GM19035 (cell line): Measurements from ENCODE around the gene GPD2.
"Not testable (repeated sequence)": the region's sequence is repeated elsewhere in the genome, so short reads cannot be mapped to it uniquely, and the experiment has no call there.

Source experiments
- ATAC-seq: cut with Tn5 transposase; IDR thresholded peaks from one replicate; pipeline ENCODE4 v1.9.1; 2021; ENCODE audit not compliant: unreplicated experiment

The GPD2 gene

DNA sequence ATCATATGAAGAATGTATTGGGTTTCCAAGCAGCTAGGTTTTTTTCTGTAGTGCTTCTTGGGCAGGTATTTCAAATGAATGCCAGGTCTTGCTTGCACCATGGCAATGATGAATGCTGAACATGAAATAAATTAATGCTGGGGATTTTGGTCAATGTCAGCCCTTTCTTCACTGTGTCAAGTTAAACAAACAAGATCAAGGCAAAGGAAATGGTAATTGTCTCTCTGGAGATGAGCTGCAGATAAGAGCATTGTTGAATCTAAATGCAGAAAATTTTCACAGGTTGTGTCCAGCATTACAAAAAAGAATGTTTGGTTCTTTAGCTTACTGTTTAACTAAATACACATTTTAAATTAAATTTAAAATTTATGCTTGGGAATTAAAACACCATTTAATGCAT lies 144.3 kb downstream of the GPD2 start:
- no peak for ATAC-seq

DNA sequence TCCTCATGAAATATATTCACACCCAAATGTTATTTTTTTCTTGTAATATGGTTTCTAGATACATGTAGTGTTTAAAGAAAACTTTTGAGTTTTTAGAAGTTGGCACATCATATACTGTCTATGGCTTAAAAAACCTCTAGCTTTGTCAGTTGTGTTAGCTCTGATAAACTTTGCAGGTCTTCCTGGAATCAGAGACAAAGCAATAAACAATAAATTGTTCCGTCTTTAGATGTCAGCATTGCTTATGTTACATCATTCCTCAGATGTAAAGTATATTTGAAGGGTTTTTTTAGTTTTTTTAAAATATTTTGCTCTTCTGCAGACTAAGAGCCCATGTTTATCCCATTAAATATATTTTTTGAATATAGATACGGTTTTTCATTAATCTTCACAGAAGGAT lies 145.1 kb downstream of the GPD2 start:
- ATAC-seq, result no peak

DNA sequence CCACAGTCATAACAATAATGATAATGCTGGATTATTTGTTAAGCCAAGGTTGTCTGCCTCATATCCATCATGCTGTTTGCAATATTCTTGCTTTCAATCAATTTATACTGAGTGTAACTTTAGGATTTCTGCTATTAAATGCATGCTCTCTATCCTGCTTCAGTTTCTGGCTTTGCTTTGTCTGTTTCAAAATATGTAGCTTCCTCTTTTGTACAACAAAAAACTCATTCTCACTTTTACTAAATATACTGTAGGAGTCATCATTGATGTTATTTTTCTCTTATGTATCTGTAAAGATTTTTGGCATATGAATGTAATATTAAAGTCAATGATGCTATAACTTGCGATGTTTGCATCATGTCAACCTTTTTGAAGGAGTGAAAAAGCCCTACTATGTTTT lies 149.3 kb downstream of the GPD2 start:
- no peak for ATAC-seq

DNA sequence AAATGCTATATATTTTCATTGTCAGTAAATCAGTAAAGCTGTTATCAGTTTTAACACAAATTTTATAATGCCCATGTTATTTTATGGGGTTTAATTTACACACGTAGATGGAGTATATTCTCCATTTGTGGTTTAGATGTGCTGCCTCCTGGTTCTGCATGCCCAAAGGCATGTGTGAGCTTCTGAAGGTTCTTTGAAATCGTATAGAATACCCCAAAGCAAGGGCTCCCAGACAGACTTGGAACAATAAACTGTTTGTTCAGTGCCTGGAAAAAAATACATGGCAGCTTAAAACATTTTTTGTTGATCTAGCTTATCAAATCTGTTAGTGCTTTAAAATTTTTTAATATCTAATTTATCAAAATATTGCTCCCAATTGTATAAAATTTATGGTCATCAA lies 150.4 kb downstream of the GPD2 start:
- no peak for ATAC-seq

DNA sequence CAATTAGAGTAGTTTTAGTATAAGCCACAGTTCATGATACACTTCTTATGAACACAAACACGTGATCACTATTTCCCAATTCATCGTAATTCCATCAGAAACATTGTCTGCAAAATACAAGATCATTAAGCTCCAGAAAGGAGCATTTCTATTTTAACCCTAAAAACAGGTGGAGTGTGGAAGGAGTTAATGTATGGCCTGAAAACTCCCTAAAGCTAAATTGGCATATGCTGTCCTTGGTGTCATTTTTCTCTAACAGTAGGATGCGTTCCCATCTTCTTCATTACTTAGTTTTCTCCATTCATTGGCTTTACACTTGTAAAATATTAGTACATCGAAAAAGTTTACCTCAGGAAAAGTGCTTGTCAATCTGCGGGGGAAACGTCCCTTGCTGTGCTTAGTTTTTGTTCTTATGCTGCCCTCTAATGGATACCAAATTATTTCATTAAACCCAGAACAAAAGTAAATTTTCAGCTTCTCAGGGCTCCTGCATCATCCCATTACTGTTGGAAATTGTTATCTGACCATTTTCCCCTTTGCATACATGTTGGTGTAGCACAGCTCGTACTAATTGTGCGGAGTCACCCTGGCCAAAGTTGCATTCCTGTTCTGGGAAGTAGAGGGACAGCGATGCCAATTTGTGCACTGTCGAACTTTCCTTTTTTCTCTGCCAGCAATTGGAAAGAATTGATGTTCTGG lies 153.4 kb downstream of the GPD2 start:
- peak; percentile 60 for ATAC-seq

DNA sequence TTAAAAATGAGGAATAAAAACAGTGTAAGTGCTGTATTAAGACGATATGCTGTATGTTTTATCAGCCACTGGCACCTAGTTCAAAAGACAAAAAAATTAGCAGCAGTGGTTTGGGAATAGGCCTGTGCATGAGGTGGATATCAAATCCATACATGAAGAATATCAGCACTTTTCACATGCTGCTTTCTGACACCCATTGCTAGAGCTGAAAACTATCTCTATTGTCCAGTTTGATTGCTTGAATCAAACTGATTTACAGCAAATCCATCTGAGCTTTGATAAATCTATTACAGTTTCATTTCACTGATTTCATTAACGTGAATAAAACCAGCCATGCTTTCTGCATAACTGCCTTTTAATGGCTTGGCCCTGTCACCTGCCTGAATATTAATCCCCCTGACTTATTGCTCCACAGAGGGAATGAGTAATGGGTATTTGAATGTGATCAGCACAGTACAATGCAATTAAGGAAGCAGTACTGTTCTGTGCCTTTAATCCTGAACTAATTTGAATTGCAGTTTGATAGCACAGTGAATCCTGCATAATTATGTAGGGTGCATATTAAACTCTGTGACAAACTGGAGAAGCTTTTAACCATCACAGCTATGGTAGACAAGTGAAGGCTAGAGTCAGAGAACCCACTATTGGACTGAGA lies 154.0 kb downstream of the GPD2 start:
- ATAC-seq, result no peak

DNA sequence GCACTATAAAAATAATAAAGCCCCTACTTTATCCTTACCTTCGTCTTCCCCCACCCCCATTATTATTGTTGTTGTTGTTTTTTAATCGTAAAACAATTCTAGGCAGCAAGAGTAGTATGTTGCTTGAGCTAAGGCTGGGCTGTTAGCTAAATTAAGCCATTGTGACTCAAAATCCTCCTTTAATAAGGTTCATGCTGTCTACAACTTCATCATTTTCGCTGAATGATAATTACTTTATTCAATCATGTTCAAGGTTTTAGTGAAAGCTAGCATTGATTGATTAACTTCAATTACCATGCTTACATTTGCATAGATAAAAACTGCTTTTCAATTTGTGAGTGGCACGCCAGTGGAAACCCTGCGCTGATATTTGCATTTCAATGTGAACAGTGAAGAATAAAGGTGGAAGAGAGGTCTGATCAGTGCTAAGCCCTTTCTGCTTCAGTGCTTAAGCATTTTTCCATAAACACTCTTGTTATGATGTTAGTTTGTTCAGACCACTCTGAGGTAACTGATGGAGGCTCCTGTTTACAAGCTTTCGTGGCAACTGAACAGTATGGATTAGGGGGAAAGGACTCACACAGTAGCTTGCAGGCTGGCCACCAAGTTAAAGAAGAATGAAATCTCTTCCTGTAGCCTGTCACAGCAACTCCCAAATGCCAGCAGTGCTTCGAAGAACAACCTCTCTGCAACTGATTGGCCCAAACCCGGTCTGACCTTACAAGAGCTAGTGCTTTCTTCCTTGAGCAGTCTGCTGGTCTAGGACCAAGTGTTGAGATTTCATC lies 156.8 kb downstream of the GPD2 start:
- ATAC-seq, result no peak

DNA sequence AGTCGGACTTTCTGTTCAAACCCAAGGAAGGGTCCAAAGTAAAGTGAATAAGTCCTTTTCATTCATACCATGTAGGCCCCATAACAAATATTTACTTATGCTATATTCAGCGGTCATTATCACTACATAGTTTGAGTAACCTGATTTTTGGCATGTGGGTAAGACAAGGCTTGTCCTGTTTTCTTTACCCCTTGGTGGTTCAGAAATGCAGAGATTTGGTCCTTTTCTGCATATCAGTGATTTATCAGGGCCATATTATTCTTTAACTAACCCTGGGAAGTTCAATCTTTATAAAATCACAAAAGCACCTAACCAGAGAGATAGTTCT lies 157.4 kb downstream of the GPD2 start:
- no peak for ATAC-seq

DNA sequence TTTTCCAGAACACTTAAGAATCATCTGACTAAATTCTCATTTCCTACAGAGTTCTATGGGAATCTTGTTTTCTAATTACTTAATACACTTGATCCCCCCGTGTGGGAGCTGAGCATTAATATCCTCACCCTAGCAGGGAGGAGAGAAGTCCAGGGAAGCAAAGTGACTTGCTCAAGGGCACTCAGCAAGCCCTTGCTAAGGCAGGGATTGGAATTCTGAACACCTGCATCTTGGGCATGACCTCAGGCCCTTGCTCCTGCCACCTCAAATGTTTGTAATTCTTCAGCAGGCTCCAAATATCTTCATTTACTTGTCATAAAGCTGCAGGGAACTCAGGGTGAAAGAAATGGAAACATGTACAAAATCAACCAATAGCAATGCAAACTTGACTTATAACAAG lies 162.4 kb downstream of the GPD2 start:
- no peak for ATAC-seq

DNA sequence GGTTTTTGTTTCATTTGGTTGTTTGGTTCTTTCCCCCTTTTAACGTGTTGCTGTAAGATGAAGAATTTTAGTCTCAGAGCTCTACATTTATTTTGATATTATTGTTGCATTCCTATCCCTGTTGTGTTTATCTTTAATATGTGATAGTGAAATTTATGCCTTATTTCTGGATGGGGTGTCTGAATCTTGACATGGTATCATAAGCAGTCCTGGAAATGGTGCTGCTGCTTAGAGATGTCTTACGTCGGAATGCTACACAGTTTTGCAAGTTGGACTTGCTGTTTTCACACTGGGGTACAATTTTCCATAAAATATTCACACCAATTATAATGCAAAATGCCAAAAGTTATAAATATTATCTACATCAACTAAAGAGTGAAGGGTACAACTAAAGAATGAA lies 164.0 kb downstream of the GPD2 start:
- no peak for ATAC-seq

DNA sequence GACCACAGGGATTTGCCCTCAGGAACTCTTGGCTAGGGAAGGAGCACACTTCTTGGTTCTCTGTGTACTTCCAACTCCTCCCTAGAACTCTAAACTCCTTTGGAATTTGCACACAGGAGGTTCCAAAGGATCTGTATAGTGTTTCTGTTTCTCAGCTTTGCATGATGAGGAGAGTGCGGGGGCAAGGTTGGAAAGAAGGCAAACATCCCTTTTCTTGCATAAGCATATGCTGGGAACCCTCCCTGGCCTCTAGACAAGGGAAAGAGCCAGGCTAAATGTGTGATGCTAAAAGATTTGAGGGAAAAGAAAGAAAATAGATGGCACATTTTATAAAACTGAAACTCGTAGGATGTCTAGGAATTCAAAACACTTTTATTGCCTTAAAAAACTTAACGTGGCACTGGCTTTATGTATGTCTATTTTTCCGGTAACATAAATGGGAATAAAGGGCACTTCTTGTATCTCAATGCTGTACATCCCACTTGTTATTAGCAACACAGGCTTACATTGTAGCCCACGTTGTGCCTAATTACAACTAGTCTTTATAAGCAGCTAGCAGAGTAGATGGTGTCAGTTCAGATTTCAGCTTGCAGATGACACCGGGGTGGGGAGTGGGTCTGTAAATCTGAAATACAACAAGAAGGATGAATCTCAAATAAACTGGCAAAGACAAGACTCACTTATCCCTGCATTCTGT lies 165.8 kb downstream of the GPD2 start:
- no peak for ATAC-seq

DNA sequence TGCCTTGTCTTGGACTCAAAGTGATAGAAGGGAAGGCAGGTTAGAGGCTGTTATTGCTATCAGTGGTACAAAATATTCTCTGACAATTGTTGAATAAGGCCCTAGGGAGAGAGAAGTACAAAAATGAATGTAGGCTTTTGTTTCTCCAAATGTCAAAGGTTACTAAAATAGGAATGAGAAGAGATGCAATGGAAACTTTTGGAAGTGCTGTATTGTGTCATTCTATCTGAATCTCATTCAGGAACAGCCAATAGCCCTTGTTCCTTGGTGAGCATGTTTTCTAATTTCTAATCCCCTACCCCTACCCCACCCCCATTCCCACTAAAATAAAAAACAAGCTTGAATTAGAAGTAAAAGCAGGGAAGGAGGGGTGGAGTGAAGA lies 166.4 kb downstream of the GPD2 start:
- no peak for ATAC-seq

DNA sequence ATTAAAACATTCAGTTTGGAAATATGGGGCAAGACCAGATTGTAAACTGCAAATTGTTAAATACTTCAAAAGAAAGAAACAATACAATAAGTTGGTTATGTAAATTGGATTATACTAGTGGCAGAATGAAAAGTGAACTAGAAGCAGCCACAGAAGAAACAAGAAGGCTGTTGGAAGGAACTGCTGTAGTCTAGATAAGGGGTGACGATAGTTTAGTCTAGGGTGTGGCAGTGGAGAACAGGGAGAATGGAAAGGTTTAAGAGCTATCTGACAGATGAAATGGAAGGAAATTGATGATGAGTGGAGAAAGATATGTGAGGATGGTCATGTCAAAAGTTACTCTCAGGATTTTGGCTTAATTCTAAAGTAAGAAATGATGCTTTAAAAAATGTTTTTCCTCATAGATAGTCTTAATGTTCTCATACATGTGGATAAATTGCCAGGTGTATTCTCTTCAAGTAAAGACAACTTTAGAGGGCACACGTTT lies 179.7 kb downstream of the GPD2 start:
- ATAC-seq, result no peak

DNA sequence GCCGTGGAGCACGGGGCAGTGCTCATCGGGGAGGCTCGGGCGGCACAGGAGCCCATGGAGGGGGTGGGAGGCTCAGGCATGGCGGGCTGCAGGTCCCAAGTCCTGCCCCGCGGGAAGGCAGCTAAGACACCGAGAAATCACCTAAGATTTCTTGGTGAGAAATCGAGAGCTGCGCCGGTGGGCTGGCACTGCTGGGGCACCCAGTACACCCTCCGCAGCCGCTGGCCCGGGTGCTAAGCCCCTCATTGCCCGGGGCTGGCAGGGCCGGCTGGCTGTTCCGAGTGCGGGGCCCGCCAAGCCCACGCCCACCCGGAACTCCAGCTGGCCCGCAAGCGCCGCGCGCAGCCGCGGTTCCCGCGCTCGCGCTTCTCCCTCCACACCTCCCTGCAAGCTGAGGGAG lies 181.9 kb downstream of the GPD2 start:
- ATAC-seq, result not testable (repeated sequence)

DNA sequence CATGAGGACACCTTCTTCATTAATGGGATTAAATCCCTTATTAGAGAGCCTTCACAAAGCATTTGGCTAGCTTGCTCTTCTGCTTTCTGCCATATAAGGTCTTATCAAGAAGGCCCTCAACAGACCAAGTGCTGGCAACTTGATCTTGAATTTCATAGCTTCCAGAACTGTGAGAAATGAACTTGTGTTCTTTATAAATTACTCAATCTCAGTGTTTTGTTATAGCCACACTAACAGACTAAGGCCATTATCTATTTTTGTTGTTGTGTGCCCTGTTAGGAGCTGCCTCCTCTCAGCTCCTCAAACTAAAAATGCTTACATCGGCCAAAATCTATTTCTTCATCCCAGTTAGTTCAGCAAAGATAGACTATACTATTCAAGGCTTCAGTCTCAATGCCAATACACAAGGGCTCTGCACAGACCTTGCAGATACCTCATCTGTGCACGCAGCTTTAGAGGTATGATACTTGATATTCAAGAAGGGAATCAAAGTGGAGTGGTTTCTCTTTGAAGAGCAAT lies 182.9 kb downstream of the GPD2 start:
- no peak for ATAC-seq

DNA sequence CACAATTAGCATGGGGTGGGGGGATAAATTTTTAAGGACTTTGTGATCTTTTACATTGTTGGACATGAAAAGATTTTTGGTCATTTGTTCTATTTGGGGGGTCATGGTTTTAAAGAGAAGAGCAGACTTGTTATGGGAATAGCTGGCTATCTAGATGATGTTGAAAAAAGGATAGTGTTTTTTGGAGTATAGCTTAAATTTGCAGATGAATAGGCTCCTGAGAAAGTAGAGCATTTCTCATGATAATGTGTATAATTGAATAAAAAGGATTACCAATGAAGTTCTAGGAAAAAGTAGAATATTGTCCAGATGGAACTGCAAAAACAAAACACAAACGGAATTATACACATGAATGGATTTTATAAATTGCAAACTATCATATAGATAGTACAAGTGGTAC lies 186.3 kb downstream of the GPD2 start:
- no peak for ATAC-seq

DNA sequence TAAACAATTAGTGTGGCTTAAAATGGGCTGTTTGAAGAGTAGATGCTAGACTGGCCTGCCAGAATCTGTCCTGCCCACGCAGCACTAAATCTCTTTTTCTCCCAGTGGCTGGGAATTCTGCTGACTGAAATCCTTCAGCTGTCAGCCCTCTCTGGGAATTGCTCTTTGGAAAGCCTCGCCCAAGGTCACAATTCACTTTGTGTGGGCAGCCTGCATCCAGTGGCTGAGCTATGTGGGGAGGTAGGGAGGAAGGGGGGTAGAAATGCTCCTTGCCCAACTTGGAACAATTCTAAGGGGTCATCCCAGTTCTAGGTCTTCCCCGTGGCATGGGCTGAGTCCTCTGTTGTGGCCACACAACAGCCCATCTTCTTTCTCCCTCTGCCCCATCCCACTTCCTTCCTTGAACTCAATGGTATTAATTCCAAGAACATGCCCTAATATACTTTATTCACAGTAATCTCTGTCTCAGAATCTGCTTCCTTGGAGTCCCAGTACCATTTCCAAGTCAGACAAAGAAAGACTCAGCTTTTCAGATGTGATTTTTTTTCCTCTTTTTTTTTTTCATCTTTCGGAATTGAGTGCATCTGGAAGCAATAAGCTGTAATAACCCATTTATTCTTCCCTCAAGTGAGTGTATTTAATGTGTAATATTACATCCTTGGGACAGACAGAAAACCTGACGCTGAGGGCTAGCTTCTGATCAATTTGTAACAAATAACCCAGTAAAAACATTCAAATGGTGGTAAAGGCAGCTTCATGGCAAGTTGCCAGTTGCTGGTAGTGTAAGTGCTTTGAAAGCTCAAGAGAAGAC lies 189.4 kb downstream of the GPD2 start:
- no peak for ATAC-seq

DNA sequence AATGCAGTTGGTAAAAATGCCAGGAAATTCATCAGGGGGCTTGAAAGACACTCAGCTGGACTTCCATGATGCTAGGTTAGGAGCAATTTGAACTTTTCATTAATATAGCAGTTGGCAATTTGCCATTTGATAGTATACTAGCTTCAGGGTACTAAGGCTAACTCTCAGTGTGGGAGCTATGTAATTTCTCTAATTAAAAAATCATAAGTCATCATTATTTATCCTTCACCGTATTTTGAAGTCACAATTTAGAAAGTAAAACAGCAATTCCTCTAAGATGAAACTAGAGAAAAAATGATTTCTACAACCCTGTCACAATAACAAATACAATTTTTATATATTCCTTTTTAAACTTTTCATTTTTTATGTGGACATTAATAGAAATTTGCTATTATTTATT lies 190.8 kb downstream of the GPD2 start:
- ATAC-seq, result no peak

DNA sequence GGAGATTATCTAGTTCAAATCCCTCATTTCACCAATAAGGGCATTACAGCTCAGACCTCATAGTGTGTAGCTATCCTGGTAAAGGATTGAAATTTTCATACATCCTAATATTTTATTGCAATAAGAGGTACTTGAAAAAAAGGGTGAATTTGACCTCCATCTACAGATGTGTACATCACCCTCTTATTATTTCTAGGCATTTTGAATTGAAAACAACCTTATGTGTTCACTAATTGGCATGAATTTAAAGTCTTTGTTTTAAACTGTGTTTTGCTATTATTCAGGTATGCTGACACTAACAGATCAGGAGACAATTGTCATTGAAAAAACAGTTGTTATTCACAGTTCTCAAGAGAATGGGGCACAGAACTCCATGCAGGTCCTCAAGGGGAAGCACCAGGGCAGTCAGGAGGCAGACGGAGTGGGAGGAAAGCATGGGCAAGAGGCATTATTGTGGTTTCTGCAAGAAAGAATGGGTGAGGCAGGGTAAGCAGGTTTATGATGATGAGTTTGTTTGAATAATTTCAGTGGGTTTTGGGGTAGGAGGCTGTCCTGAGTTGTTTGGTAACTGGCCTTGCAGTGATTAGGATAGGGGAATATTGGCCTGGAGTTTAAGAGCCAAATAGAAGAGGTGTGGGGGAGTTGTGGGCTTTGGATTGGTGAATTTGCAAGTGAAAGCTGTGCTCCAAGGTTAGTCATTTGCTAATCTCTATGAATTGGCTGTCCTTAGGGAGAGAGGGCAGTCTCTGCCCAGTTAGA lies 194.6 kb downstream of the GPD2 start:
- ATAC-seq, result no peak

DNA sequence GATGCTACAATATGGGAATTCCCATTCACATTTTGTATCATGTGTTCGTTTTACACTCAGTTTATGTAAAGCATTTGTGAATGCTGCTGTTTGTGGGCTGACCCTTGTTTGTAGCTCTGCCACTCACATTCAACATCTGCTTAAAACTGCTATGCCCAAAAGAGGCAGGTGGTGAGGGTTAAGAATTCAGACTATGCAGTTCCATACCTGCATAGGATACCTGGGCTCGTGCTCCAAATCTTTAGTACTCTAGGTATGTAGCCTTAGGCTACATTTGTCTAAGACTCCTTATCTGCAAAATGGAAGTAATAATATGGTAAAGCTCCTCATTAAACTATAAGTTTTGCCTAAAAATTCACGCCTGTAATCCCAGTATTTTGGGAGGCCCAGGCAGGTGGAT lies 199.5 kb downstream of the GPD2 start:
- no peak for ATAC-seq
